ENCODE results near the gene EDIL3.

- TF ChIP-seq CTCF (IDR thresholded peaks at IDR 0.05; ENCODE audit: low read depth, low read length) (no peak), EZH2phosphoT487 (IDR thresholded peaks at IDR 0.05; ENCODE audit: low read depth) (no peak)
These were observed 92.6 kb downstream of the EDIL3 start for GRCh38 chr5:84292000-84292642.
